ENCODE results near the gene ENPP3.

Gene ENPP3

GRCh38 chr6:131654326-131654725 lies 17.2 kb downstream of the ENPP3 start:
- no peaks in the 10 kb centered on the region for H4K20me1 ChIP-seq (ENCODE audit: insufficient read depth, low read length)
- no peaks in the 10 kb centered on the region for H3K9me3 ChIP-seq (ENCODE audit: insufficient read depth, low read length, severe bottlenecking)
- no peaks in the 10 kb centered on the region for H3K27me3 ChIP-seq (ENCODE audit: insufficient read depth, low read length, poor library complexity)
- no peaks in the 10 kb centered on the region for H3K36me3 ChIP-seq (ENCODE audit: insufficient read depth, low read length)
- TF ChIP-seq CTCF (IDR thresholded peaks at IDR 0.05; ENCODE audit: borderline replicate concordance, extremely low read depth, low read length, poor library complexity, severe bottlenecking) (no peak), EZH2 (IDR thresholded peaks at IDR 0.05; ENCODE audit: borderline replicate concordance, low read depth, low read length, severe bottlenecking) (no peak)
- no peak for DNase-seq
- no peaks in the 10 kb centered on the region for H3K79me2 ChIP-seq (ENCODE audit: insufficient read depth, low read length)
- H3K9ac ChIP-seq (ENCODE audit: low read depth, low read length) = no peak overlapping the region
- no peaks in the 10 kb centered on the region for H3K4me1 ChIP-seq (ENCODE audit: insufficient read depth, low read length)
- H3K4me2 ChIP-seq (ENCODE audit: insufficient read depth, low read length) = no peak overlapping the region
- no peak for ATAC-seq (ENCODE audit: insufficient read depth, low read depth)
- no peak overlapping the region for H3K4me3 ChIP-seq (ENCODE audit: low read depth in 1 of 2, low read length in 2 of 2)
- H3K27ac ChIP-seq (ENCODE audit: low read length) = no peak overlapping the region
- H2AFZ ChIP-seq (ENCODE audit: low read depth, low read length) = no peak overlapping the region

GRCh38 chr6:131655387-131655786 lies 18.3 kb downstream of the ENPP3 start:
- Histone ChIP-seq H3K4me1 (ENCODE audit: insufficient read depth, low read length) (no peaks in the 10 kb centered on the region), H4K20me1 (ENCODE audit: insufficient read depth, low read length) (no peaks in the 10 kb centered on the region), H3K36me3 (ENCODE audit: insufficient read depth, low read length) (no peaks in the 10 kb centered on the region), H3K27me3 (ENCODE audit: insufficient read depth, low read length, poor library complexity) (no peaks in the 10 kb centered on the region), H3K9ac (ENCODE audit: low read depth, low read length) (no peak overlapping the region), H3K4me2 (ENCODE audit: insufficient read depth, low read length) (no peak overlapping the region), H2AFZ (ENCODE audit: low read depth, low read length) (no peak overlapping the region), H3K4me3 (ENCODE audit: low read depth in 1 of 2, low read length in 2 of 2) (no peak overlapping the region), H3K79me2 (ENCODE audit: insufficient read depth, low read length) (no peaks in the 10 kb centered on the region), H3K9me3 (ENCODE audit: insufficient read depth, low read length, severe bottlenecking) (no peaks in the 10 kb centered on the region), H3K27ac (ENCODE audit: low read length) (no peak overlapping the region)
- TF ChIP-seq EZH2 (IDR thresholded peaks at IDR 0.05; ENCODE audit: borderline replicate concordance, low read depth, low read length, severe bottlenecking) (no peak), CTCF (IDR thresholded peaks at IDR 0.05; ENCODE audit: borderline replicate concordance, extremely low read depth, low read length, poor library complexity, severe bottlenecking) (no peak)
- DNase-seq = no peak
- no peak for ATAC-seq (ENCODE audit: insufficient read depth, low read depth)

GRCh38 chr6:131655951-131656350 lies 18.8 kb downstream of the ENPP3 start:
- ATAC-seq (ENCODE audit: insufficient read depth, low read depth) (no peak), DNase-seq (no peak)
- no peaks in the 10 kb centered on the region for H4K20me1 ChIP-seq (ENCODE audit: insufficient read depth, low read length)
- H3K79me2 ChIP-seq (ENCODE audit: insufficient read depth, low read length) = no peaks in the 10 kb centered on the region
- H3K4me1 ChIP-seq (ENCODE audit: insufficient read depth, low read length) = no peaks in the 10 kb centered on the region
- H3K36me3 ChIP-seq (ENCODE audit: insufficient read depth, low read length) = no peaks in the 10 kb centered on the region
- no peaks in the 10 kb centered on the region for H3K27me3 ChIP-seq (ENCODE audit: insufficient read depth, low read length, poor library complexity)
- no peak overlapping the region for H3K27ac ChIP-seq (ENCODE audit: low read length)
- no peak overlapping the region for H3K9ac ChIP-seq (ENCODE audit: low read depth, low read length)
- H2AFZ ChIP-seq (ENCODE audit: low read depth, low read length) = no peak overlapping the region
- no peak overlapping the region for H3K4me2 ChIP-seq (ENCODE audit: insufficient read depth, low read length)
- H3K4me3 ChIP-seq (ENCODE audit: low read depth in 1 of 2, low read length in 2 of 2) = no peak overlapping the region
- no peaks in the 10 kb centered on the region for H3K9me3 ChIP-seq (ENCODE audit: insufficient read depth, low read length, severe bottlenecking)
- no peak for TF ChIP-seq EZH2 (IDR thresholded peaks at IDR 0.05; ENCODE audit: borderline replicate concordance, low read depth, low read length, severe bottlenecking)
- TF ChIP-seq CTCF (IDR thresholded peaks at IDR 0.05; ENCODE audit: borderline replicate concordance, extremely low read depth, low read length, poor library complexity, severe bottlenecking) = no peak

- H3K36me3 ChIP-seq (ENCODE audit: insufficient read depth, low read length) = no peaks in the 10 kb centered on the region
- H3K4me3 ChIP-seq (ENCODE audit: low read depth in 1 of 2, low read length in 2 of 2) = no peak overlapping the region
- no peaks in the 10 kb centered on the region for H4K20me1 ChIP-seq (ENCODE audit: insufficient read depth, low read length)
- H3K4me1 ChIP-seq (ENCODE audit: insufficient read depth, low read length) = no peaks in the 10 kb centered on the region
- H3K79me2 ChIP-seq (ENCODE audit: insufficient read depth, low read length) = no peaks in the 10 kb centered on the region
- H3K9me3 ChIP-seq (ENCODE audit: insufficient read depth, low read length, severe bottlenecking) = no peaks in the 10 kb centered on the region
- TF ChIP-seq EZH2 (IDR thresholded peaks at IDR 0.05; ENCODE audit: borderline replicate concordance, low read depth, low read length, severe bottlenecking) (no peak), CTCF (IDR thresholded peaks at IDR 0.05; ENCODE audit: borderline replicate concordance, extremely low read depth, low read length, poor library complexity, severe bottlenecking) (no peak)
- no peak overlapping the region for H3K9ac ChIP-seq (ENCODE audit: low read depth, low read length)
- H3K27ac ChIP-seq (ENCODE audit: low read length) = no peak overlapping the region
- no peak for DNase-seq
- ATAC-seq (ENCODE audit: insufficient read depth, low read depth) = no peak
- H3K27me3 ChIP-seq (ENCODE audit: insufficient read depth, low read length, poor library complexity) = no peaks in the 10 kb centered on the region
- no peak overlapping the region for H3K4me2 ChIP-seq (ENCODE audit: insufficient read depth, low read length)
- H2AFZ ChIP-seq (ENCODE audit: low read depth, low read length) = no peak overlapping the region
Measured at GRCh38 chr6:131656667-131657066, 19.6 kb downstream of the ENPP3 start.

All from DND-41 (cell line).